IMR-90 (cell line): ENCODE measurements around the gene WNT7B. TPM values are rescaled to one million over a fixed set of nuclear protein-coding genes. Genes with fewer than 3 reads are reported as not detected.

Experiments used
- ATAC-seq: fragments of 200-7000 bp; cut with Tn5 transposase; 2 replicates; pipeline ENCODE4 v1.9.1; 2020; ENCODE audit warnings: low read depth, mild to moderate bottlenecking, moderate library complexity
- BruUV-seq: library from RNA; stranded (reverse); fragments of 400-500 nt; replicated peaks from 2 replicates; lab custom pipeline; 2021; lab: Mats Ljungman, UMichigan
- CTCF ChIA-PET: fragments of 300-600 bp; formaldehyde crosslinking; extraction: SDS; loops from one replicate; lab custom pipeline; 2021; ENCODE audit warnings: antibody characterized with exemption; lab: Yijun Ruan, JAX
- POLR2A ChIA-PET: fragments of 300-600 bp; sonication (Branson Sonifier 250); formaldehyde crosslinking; loops from one replicate; lab custom pipeline; 2022; ENCODE audit warnings: antibody characterized with exemption; ENCODE audit not compliant: unreplicated experiment; lab: Charles Lee
- DNase-seq: peaks from one replicate; pipeline ENCODE4 v3.0.0; 2013
- H2AFZ ChIP-seq: replicated peaks from 2 replicates; pipeline ENCODE3; 2013; ENCODE audit warnings: low read length, mild to moderate bottlenecking; ENCODE audit not compliant: poor library complexity
- H2AK5ac ChIP-seq: 2 replicates; pipeline ENCODE4 v1.6.1; 2013; ENCODE audit warnings: low read depth, low read length, inconsistent platforms
- H2AK9ac ChIP-seq: replicated peaks from 2 replicates; pipeline ENCODE3; 2013; ENCODE audit warnings: mild to moderate bottlenecking, low read depth, low read length, moderate library complexity; ENCODE audit not compliant: poor library complexity
- H2BK120ac ChIP-seq: 2 replicates; pipeline ENCODE4 v1.6.1; 2013; ENCODE audit warnings: low read depth, low read length, inconsistent platforms
- H2BK15ac ChIP-seq: 3 replicates; pipeline ENCODE4 v1.6.1; 2013; ENCODE audit warnings: low read depth, low read length, inconsistent platforms
- H2BK20ac ChIP-seq: 2 replicates; pipeline ENCODE4 v1.6.1; 2013; ENCODE audit warnings: low read depth, mild to moderate bottlenecking, inconsistent platforms, low read length, moderate library complexity
- H2BK5ac ChIP-seq: 2 replicates; pipeline ENCODE4 v1.6.1; 2013; ENCODE audit warnings: mild to moderate bottlenecking, low read depth, low read length, inconsistent platforms; ENCODE audit not compliant: poor library complexity, severe bottlenecking
- H3K14ac ChIP-seq: replicated peaks from 2 replicates; pipeline ENCODE4 v1.6.1; 2013; ENCODE audit warnings: low read depth, low read length, inconsistent platforms
- H3K18ac ChIP-seq: 2 replicates; pipeline ENCODE4 v1.6.1; 2013; ENCODE audit warnings: low read depth, low read length, control low read depth
- H3K23ac ChIP-seq: 2 replicates; pipeline ENCODE4 v1.6.1; 2013; ENCODE audit warnings: low read depth, low read length, inconsistent platforms
- H3K27ac ChIP-seq: 2 replicates; pipeline ENCODE4 v1.5.1; 2013; ENCODE audit warnings: mild to moderate bottlenecking, control low read depth, low read length; ENCODE audit not compliant: insufficient read depth
- H3K27me3 ChIP-seq: 2 replicates; pipeline ENCODE4 v1.6.1; 2013; ENCODE audit warnings: low read length; ENCODE audit not compliant: control insufficient read depth, insufficient read depth
- H3K36me3 ChIP-seq: 2 replicates; pipeline ENCODE4 v1.6.1; 2013; ENCODE audit warnings: low read length, mixed read lengths; ENCODE audit not compliant: control insufficient read depth, insufficient read depth
- H3K4ac ChIP-seq: 2 replicates; pipeline ENCODE4 v1.6.1; 2013; ENCODE audit warnings: low read depth, low read length, inconsistent platforms
- H3K4me1 ChIP-seq: 2 replicates; pipeline ENCODE4 v1.6.1; 2013; ENCODE audit warnings: low read length, mixed read lengths; ENCODE audit not compliant: control insufficient read depth, insufficient read depth
- H3K4me2 ChIP-seq: 2 replicates; pipeline ENCODE4 v1.6.1; 2013; ENCODE audit warnings: low read depth, mild to moderate bottlenecking, control low read depth, low read length, moderate library complexity
- H3K4me3 ChIP-seq: 2 replicates; pipeline ENCODE4 v1.5.1; 2013; ENCODE audit warnings: low read depth, mild to moderate bottlenecking, control low read depth, low read length, moderate library complexity; ENCODE audit not compliant: insufficient read depth
- H3K56ac ChIP-seq: 2 replicates; pipeline ENCODE4 v1.6.1; 2013; ENCODE audit warnings: low read length, inconsistent platforms; ENCODE audit not compliant: insufficient read depth; ENCODE audit errors: extremely low read depth
- H3K79me1 ChIP-seq, 2 experiments: 2 replicates each; pipeline ENCODE4 v1.6.1; 2013; ENCODE audit warnings: low read length in 2 of 2, inconsistent platforms in 1 of 2, low read depth in 1 of 2
- H3K9ac ChIP-seq: 2 replicates; pipeline ENCODE4 v1.6.1; 2013; ENCODE audit warnings: low read depth, low read length, control low read depth
- H3K9me1 ChIP-seq: 2 replicates; pipeline ENCODE4 v1.6.1; 2013; ENCODE audit warnings: low read length, inconsistent platforms; ENCODE audit not compliant: insufficient read depth
- H3K9me3 ChIP-seq: 2 replicates; pipeline ENCODE4 v1.6.1; 2013; ENCODE audit warnings: low read length; ENCODE audit not compliant: control insufficient read depth, insufficient read depth
- H4K20me1 ChIP-seq: 2 replicates; pipeline ENCODE4 v1.6.1; 2013; ENCODE audit warnings: low read length, inconsistent platforms; ENCODE audit not compliant: insufficient read depth
- H4K5ac ChIP-seq: 2 replicates; pipeline ENCODE4 v1.6.1; 2013; ENCODE audit warnings: mild to moderate bottlenecking, low read depth, low read length, control low read depth
- H4K8ac ChIP-seq, 2 experiments: 2 replicates each; pipeline ENCODE4 v1.6.1; 2013; ENCODE audit warnings: low read depth in 2 of 2, low read length in 2 of 2, control low read depth in 1 of 2, inconsistent platforms in 1 of 2
- H4K91ac ChIP-seq: 2 replicates; pipeline ENCODE4 v1.6.1; 2013; ENCODE audit warnings: low read depth, low read length, inconsistent platforms; ENCODE audit not compliant: insufficient read depth
- USF2 ChIP-seq: fragments of 150-350 bp; IDR thresholded peaks from 2 replicates; pipeline ENCODE4 v1.6.1; 2017; ENCODE audit warnings: mild to moderate bottlenecking, antibody characterized with exemption, low read length, low read depth
- WGBS, 2 experiments: methylation state at CpG; one replicate each; pipeline versions ENCODE4 v1.1.5 to v1.1.7; 2013; ENCODE audit warnings: missing lambda C conversion rate in 2 of 2; ENCODE audit not compliant: insufficient read length in 1 of 2; ENCODE audit errors: extremely low coverage in 2 of 2; 5-methylcytosine and 5-hydroxymethylcytosine counted together
- dilution Hi-C: fragments of 300-500 bp; cut with HindIII; formaldehyde crosslinking; loops from one replicate; pipeline ENCODE4 v1.14.3; 2018; ENCODE audit warnings: low sequenced_read_pairs; ENCODE audit not compliant: unreplicated experiment
- in situ Hi-C: fragments of 300-500 bp; cut with MboI; formaldehyde crosslinking; loops from 3 replicates; pipeline ENCODE4 v1.14.3; 2019; ENCODE audit warnings: low sequenced_read_pairs, inconsistent platforms, mixed read lengths
- intact Hi-C: fragments of 100-400 bp; cut with micrococcal nuclease; formaldehyde crosslinking; loops from 2 replicates; pipeline ENCODE4 v1.10.0; 2022
- polyA plus RNA-seq, 3 experiments: library from polyadenylated mRNA; depleted of rRNA; stranded (reverse); fragments of >200 nt; gene quantifications; 2 replicates each; pipeline ENCODE4 v1.2.3, GENCODE V29; 2012; ENCODE audit warnings: low replicate concordance in 1 of 3
- total RNA-seq: library from RNA; depleted of rRNA; stranded (reverse); fragments of >200 nt; gene quantifications from 2 replicates; pipeline ENCODE4 v1.2.3, GENCODE V29; 2012

The WNT7B gene
- total and polyA plus RNA-seq, 2 of the 4 experiments (the other 2 are of a cell fraction) = under 0.01 to 0.15 TPM

- H4K20me1 ChIP-seq = no peaks in the 10 kb centered on the region; the same call in none of the 2 replicates
- dilution Hi-C loops = no loop called here
- in situ Hi-C loops = no loop called here
Measured at GRCh38 chr22:45952151-45952550, 24.8 kb downstream of the WNT7B start.

More at GRCh38 chr22:45952151-45952550, 24.8 kb downstream of the WNT7B start:
- H3K4me1 ChIP-seq = no peaks in the 10 kb centered on the region
- H3K9ac ChIP-seq = no peak overlapping the region
- no TSS peak for BruUV-seq
- H3K9me1 ChIP-seq = no peaks in the 10 kb centered on the region; the same call in 1 of the 2 replicates
- WGBS, 2 experiments = no CpG with 5 or more reads among the region's 15 CpGs
- H2AK5ac ChIP-seq = no peak overlapping the region
- no peak overlapping the region for H3K4ac ChIP-seq
- H3K23ac ChIP-seq = no peak overlapping the region
- CTCF ChIA-PET = no interaction called here
- intact Hi-C loops = no loop called here
- H2BK20ac ChIP-seq = no peak overlapping the region
- no peak overlapping the region for H3K4me3 ChIP-seq
- H2BK15ac ChIP-seq = no peak overlapping the region
- ATAC-seq (no peak), DNase-seq (no peak)
- POLR2A ChIA-PET = no interaction called here
- H2AFZ ChIP-seq = no peak overlapping the region
- no peak overlapping the region for H3K18ac ChIP-seq
- H3K9me3 ChIP-seq = no peaks in the 10 kb centered on the region
- H3K36me3 ChIP-seq = no peaks in the 10 kb centered on the region
- H3K56ac ChIP-seq = no peak overlapping the region
- no peak overlapping the region for H4K5ac ChIP-seq
- H3K79me1 ChIP-seq = no peaks in the 10 kb centered on the region
- H2BK5ac ChIP-seq = no peak overlapping the region
- H3K27ac ChIP-seq = no peak overlapping the region
- H3K27me3 ChIP-seq = peaks cover 29% of the 10 kb centered on the region
- TF ChIP-seq USF2 = no peak
- H3K4me2 ChIP-seq = no peak overlapping the region
- no peak overlapping the region for H3K14ac ChIP-seq
- H4K8ac ChIP-seq = no peak overlapping the region
- H2BK120ac ChIP-seq = no peak overlapping the region
- peak overlapping the region; percentile 28 for H2AK9ac ChIP-seq
- no peak overlapping the region for H4K91ac ChIP-seq
